Breast epithelium (tissue), 4 donors: ENCODE data around the gene PCDHGA11. TPM values are rescaled to one million over a fixed set of nuclear protein-coding genes. Genes with fewer than 3 reads are reported as not detected.
"Not testable (repeated sequence)": the region's sequence is repeated elsewhere in the genome, so short reads cannot be mapped to it uniquely, and the experiment has no call there.

ENCODE experiments used
- DNase-seq, 2 donors: peaks; one replicate each; pipeline ENCODE4 v3.0.0-alpha.2; 2019; ENCODE audit warnings: low spot score in 2 of 2
- H3K27ac ChIP-seq, 2 donors: fragments of 200-600 bp; sonication (generic) in 1 of 2; one replicate each; pipeline ENCODE4 v1.5.1; 2016 to 2019; ENCODE audit warnings: mild to moderate bottlenecking in 1 of 2
- H3K27me3 ChIP-seq, 2 donors: fragments of 200-600 bp; sonication (generic) in 1 of 2; one replicate each; pipeline versions ENCODE4 v1.5.1 to v1.6.0; 2017 to 2019; ENCODE audit warnings: control low read depth in 1 of 2, mild to moderate bottlenecking in 1 of 2
- H3K36me3 ChIP-seq: fragments of 200-600 bp; one replicate; pipeline ENCODE4 v1.5.1; 2019
- H3K4me1 ChIP-seq, 2 donors: fragments of 200-600 bp; sonication (generic); one replicate each; pipeline ENCODE4 v1.5.1; 2016 to 2019; ENCODE audit warnings: control low read depth in 1 of 2
- H3K4me3 ChIP-seq, 3 donors: fragments of 200-600 bp; sonication (generic); 1 replicate in 2 of 3; 2 replicates in 1 of 3; pipeline ENCODE4 v1.5.1; 2016 to 2019; ENCODE audit warnings: mild to moderate bottlenecking in 3 of 3, moderate library complexity in 2 of 3
- H3K9me3 ChIP-seq, 2 donors: fragments of 200-600 bp; sonication (generic) in 1 of 2; one replicate each; pipeline ENCODE4 v1.5.1; 2016 to 2019; ENCODE audit warnings: control low read depth in 1 of 2
- CTCF ChIP-seq, 3 donors: fragments of 450-650 bp; IDR thresholded peaks; one replicate each; pipeline ENCODE4 v1.5.1; 2016 to 2017; ENCODE audit warnings: antibody characterized with exemption in 3 of 3, mild to moderate bottlenecking in 3 of 3, moderate library complexity in 3 of 3
- POLR2A ChIP-seq: fragments of 450-650 bp; IDR thresholded peaks from one replicate; pipeline ENCODE4 v1.6.1; 2016; ENCODE audit warnings: antibody characterized with exemption, mild to moderate bottlenecking, moderate library complexity
- POLR2AphosphoS5 ChIP-seq, 3 donors: sonication (generic); formaldehyde crosslinking; IDR thresholded peaks; one replicate each; pipeline ENCODE4 v1.6.1; 2017; ENCODE audit warnings: antibody characterized with exemption in 3 of 3
- intact Hi-C: fragments of 100-400 bp; cut with DNase I; formaldehyde crosslinking; loops from one replicate; pipeline ENCODE4 v1.15.1; 2023; ENCODE audit warnings: low total_unique reads
- total RNA-seq, 3 donors: library from RNA; depleted of rRNA; stranded (reverse); fragments of >200 nt; gene quantifications; one replicate each; pipeline ENCODE4 v1.1.0, GENCODE V29; 2016

Gene PCDHGA11
- total RNA-seq, 3 donors from 2014 or later: 5.0 to 9.8 (median 9.7) TPM

GRCh38 chr5:141413540-141414069, 7.2 kb upstream of the PCDHGA11 start:
- intact Hi-C loops: no loop called here
- Histone ChIP-seq H3K4me3 (peak overlapping the region; percentile 29 to 59 (median 30)), H3K9me3 (peaks cover 73 to 99% of the 10 kb centered on the region in 2 donors), H3K27me3 (no peaks in the 10 kb centered on the region), H3K27ac (no peak overlapping the region), H3K4me1 (no peaks in the 10 kb centered on the region), H3K36me3 (no peaks in the 10 kb centered on the region)
- no peak for DNase-seq
- TF ChIP-seq POLR2A (no peak), POLR2AphosphoS5 (IDR thresholded peaks at IDR 0.05) (no peak), CTCF (IDR thresholded peaks at IDR 0.05) (no peak)

- intact Hi-C loops: not testable (repeated sequence)
Observed at GRCh38 chr5:141414548-141415274, 6.1 kb upstream of the PCDHGA11 start.

GRCh38 chr5:141415275-141415618, 5.6 kb upstream of the PCDHGA11 start:
- intact Hi-C loops: not testable (repeated sequence)

More at GRCh38 chr5:141414548-141415274, 6.1 kb upstream of the PCDHGA11 start:
- H3K4me1 ChIP-seq, H3K27ac ChIP-seq, H3K27me3 ChIP-seq, H3K36me3 ChIP-seq, DNase-seq: not testable (repeated sequence)
- Histone ChIP-seq H3K4me3 (peak overlapping the region in 1 of 3 donors; percentile 31), H3K9me3 (peaks cover 73 to 99% of the 10 kb centered on the region in 2 donors)

GRCh38 chr5:141417494-141418172, 3.2 kb upstream of the PCDHGA11 start, which contains the start of gene PCDHGB7:
Gene PCDHGB7, plus strand, starts transcription at chr5:141417677. Its CDS starts 183 bp downstream, at chr5:141417860.
- Histone ChIP-seq H3K4me3 (peak within 1 kb of the TSS; percentile 39 to 63 (median 40)), H3K9me3 (peaks cover 78 to 99% of the 10 kb centered on the region in 2 donors)
- peak in 1 of 2 donors; percentile 48 for DNase-seq

More at GRCh38 chr5:141415275-141415618, 5.6 kb upstream of the PCDHGA11 start:
- Histone ChIP-seq H3K9me3 (peaks cover 72 to 99% of the 10 kb centered on the region in 2 donors), H3K4me3 (peak overlapping the region in 1 of 3 donors; percentile 12)
- not testable (repeated sequence) for H3K36me3 ChIP-seq, H3K27me3 ChIP-seq, H3K27ac ChIP-seq, H3K4me1 ChIP-seq, DNase-seq

GRCh38 chr5:141419074-141419880, 1.6 kb upstream of the PCDHGA11 start:
- H3K27me3 ChIP-seq: no peaks in the 10 kb centered on the region
- no peaks in the 10 kb centered on the region for H3K4me1 ChIP-seq
- H3K9me3 ChIP-seq: peaks cover 77 to 99% of the 10 kb centered on the region in 2 donors
- intact Hi-C loops: no loop called here
- H3K27ac ChIP-seq: no peak overlapping the region
- H3K4me3 ChIP-seq: peak overlapping the region in 1 of 3 donors; percentile 40
- H3K36me3 ChIP-seq: no peaks in the 10 kb centered on the region
- TF ChIP-seq POLR2A: no peak
- no peak for TF ChIP-seq CTCF (IDR thresholded peaks at IDR 0.05)
- TF ChIP-seq POLR2AphosphoS5 (IDR thresholded peaks at IDR 0.05): no peak
- no peak for DNase-seq

More at GRCh38 chr5:141417494-141418172, 3.2 kb upstream of the PCDHGA11 start, which contains the start of gene PCDHGB7:
- intact Hi-C loops: loop anchor here (1.0 kb wide), 1 partner anchor 8 kb away; no protein-coding TSS in a partner anchor
- not testable (repeated sequence) for H3K36me3 ChIP-seq, H3K27me3 ChIP-seq, H3K4me1 ChIP-seq
- peak; percentile 37 to 64 (median 37) for TF ChIP-seq CTCF (IDR thresholded peaks at IDR 0.05)
- peak within 1 kb of the TSS in 1 of 2 donors; percentile 57 for H3K27ac ChIP-seq
